Mucosa of gallbladder (tissue), 1 donor: ENCODE measurements around the gene LDLRAD4. TPM values are rescaled to one million over a fixed set of nuclear protein-coding genes. Genes with fewer than 3 reads are reported as not detected.

Experiments
- DNase-seq: peaks from one replicate; pipeline ENCODE4 v3.0.0-alpha.2; 2020; ENCODE audit warnings: low spot score
- total RNA-seq: library from RNA; stranded (reverse); gene quantifications from one replicate; pipeline ENCODE4 v1.2.1, GENCODE V29; 2021
- donor health status: DM: no; HTN: no; CAD: no.

The LDLRAD4 gene
- total RNA-seq, 1 donor from 2014 or later = 51.0 TPM

- DNase-seq = no peak
Measured at GRCh38 chr18:13548966-13549879, 330.7 kb downstream of the LDLRAD4 start.

GRCh38 chr18:13549880-13550232 is 331.3 kb downstream of the LDLRAD4 start:
- peak; percentile 40 for DNase-seq

GRCh38 chr18:13550418-13551304 is 332.1 kb downstream of the LDLRAD4 start:
- no peak for DNase-seq

GRCh38 chr18:13551305-13551603 is 332.7 kb downstream of the LDLRAD4 start:
- DNase-seq = no peak

- no peak for DNase-seq
Measured at GRCh38 chr18:13551841-13552733, 333.5 kb downstream of the LDLRAD4 start.

- no peak for DNase-seq
Measured at GRCh38 chr18:13553449-13553848, 334.9 kb downstream of the LDLRAD4 start.

- DNase-seq = no peak
Measured at GRCh38 chr18:13555192-13555591, 336.6 kb downstream of the LDLRAD4 start.

GRCh38 chr18:13555865-13556264 is 337.3 kb downstream of the LDLRAD4 start:
- DNase-seq = no peak

GRCh38 chr18:13556502-13556901 is 337.9 kb downstream of the LDLRAD4 start:
- no peak for DNase-seq

- DNase-seq = no peak
Measured at GRCh38 chr18:13558124-13558523, 339.6 kb downstream of the LDLRAD4 start.

GRCh38 chr18:13558790-13559189 is 340.2 kb downstream of the LDLRAD4 start:
- DNase-seq = no peak

- no peak for DNase-seq
Measured at GRCh38 chr18:13559754-13560153, 341.2 kb downstream of the LDLRAD4 start.

- no peak for DNase-seq
Measured at GRCh38 chr18:13560306-13560705, 341.7 kb downstream of the LDLRAD4 start.

GRCh38 chr18:13562494-13563029 is 344.0 kb downstream of the LDLRAD4 start:
- DNase-seq = no peak

- DNase-seq = peak; percentile 36
Measured at GRCh38 chr18:13563390-13563805, 344.8 kb downstream of the LDLRAD4 start.

GRCh38 chr18:13564579-13564978 is 346.0 kb downstream of the LDLRAD4 start:
- DNase-seq = no peak

- no peak for DNase-seq
Measured at GRCh38 chr18:13565228-13565627, 346.7 kb downstream of the LDLRAD4 start.

- peak; percentile 54 for DNase-seq
Measured at GRCh38 chr18:13566941-13567746, 348.6 kb downstream of the LDLRAD4 start.

- no peak for DNase-seq
Measured at GRCh38 chr18:13568443-13569392, 350.2 kb downstream of the LDLRAD4 start.
